ENCODE measurements around the gene CDT1. TPM values are rescaled to one million over a fixed set of nuclear protein-coding genes. Genes with fewer than 3 reads are reported as not detected.

The CDT1 gene
- total and polyA plus RNA-seq, 2 donors from 2014 or later: 0.56 to 1.5 TPM

DNA sequence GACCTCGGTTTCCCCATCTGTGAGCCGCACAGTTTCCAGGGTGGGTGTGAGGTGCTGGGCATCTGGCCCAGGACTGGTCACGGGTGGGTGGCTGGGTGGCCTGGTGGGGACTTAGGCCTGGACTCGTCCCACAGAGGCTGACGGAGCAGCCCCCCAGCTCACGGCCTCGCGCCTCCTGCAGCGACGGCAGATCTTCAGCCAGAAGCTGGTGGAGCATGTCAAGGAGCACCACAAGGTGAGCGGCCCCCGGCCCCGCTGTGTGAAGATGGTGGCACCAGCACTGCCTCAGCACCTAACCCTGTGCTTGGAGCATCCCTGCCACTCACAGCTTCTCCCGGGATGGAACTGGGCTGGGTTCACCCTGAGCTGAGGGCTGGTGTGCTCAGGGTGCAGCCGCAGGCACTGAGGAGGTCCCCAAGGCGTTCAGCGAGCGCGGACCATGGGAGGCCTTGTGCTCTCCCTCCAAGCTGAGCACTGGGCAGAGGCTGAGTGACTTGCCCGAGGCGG is 2.4 kb downstream of the CDT1 start:
- DNase-seq: peak in 1 of 5 donors; percentile 77
- no peak for FAIRE-seq
- H3K4me1 ChIP-seq (ENCODE audit: control insufficient read depth in 2 of 3, insufficient read depth in 2 of 3, low read depth in 1 of 3, low read length in 3 of 3): peaks cover 0 to 16% (median 5%) of the 10 kb centered on the region in 3 donors

DNA sequence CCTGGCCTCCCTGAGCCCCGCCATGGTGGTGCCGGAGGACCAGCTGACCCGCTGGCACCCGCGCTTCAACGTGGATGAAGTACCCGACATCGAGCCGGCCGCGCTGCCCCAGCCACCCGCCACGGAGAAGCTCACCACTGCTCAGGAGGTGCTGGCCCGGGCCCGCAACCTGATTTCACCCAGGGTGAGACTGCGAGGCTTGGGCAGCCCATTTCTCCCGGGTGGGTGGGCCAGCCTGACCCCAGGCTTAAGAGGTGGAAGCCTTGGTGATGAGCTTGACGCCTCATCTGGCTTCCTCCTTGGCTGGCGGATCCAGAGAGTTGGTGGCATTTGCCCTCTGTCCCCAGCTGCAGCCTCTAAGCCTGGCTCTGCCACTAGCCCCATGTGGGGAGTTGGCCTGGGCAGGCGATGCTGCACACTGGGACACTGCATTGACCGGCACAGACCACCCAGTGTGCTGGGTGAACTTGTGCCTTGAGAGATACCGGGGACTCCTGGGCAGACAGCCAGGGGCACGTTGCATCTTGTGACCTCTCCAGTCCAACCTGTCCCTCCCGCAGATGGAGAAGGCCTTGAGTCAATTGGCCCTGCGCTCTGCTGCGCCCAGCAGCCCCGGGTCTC is 3.0 kb downstream of the CDT1 start:
- no peaks in the 10 kb centered on the region for H3K9me3 ChIP-seq (ENCODE audit: control insufficient read depth in 2 of 3, insufficient read depth in 1 of 3, low read length in 3 of 3)
- H3K36me3 ChIP-seq (ENCODE audit: control insufficient read depth in 2 of 3, insufficient read depth in 3 of 3, low read length in 3 of 3): no peaks in the 10 kb centered on the region
- no peak overlapping the region for H3K4me3 ChIP-seq (ENCODE audit: low read length in 3 of 3)
- intact Hi-C loops (cut with DNase I): no loop called here
- FAIRE-seq (no peak), DNase-seq (peak in 1 of 5 donors; percentile 79)
- H3K4me1 ChIP-seq (ENCODE audit: control insufficient read depth in 2 of 3, insufficient read depth in 2 of 3, low read depth in 1 of 3, low read length in 3 of 3): peaks cover 0 to 16% (median 6%) of the 10 kb centered on the region in 3 donors
- no peaks in the 10 kb centered on the region for H3K27me3 ChIP-seq (ENCODE audit: control insufficient read depth, insufficient read depth, low read length)
- no peak overlapping the region for H3K27ac ChIP-seq (ENCODE audit: low read depth in 2 of 2, low read length in 2 of 2)
- TF ChIP-seq, protein P1, sequence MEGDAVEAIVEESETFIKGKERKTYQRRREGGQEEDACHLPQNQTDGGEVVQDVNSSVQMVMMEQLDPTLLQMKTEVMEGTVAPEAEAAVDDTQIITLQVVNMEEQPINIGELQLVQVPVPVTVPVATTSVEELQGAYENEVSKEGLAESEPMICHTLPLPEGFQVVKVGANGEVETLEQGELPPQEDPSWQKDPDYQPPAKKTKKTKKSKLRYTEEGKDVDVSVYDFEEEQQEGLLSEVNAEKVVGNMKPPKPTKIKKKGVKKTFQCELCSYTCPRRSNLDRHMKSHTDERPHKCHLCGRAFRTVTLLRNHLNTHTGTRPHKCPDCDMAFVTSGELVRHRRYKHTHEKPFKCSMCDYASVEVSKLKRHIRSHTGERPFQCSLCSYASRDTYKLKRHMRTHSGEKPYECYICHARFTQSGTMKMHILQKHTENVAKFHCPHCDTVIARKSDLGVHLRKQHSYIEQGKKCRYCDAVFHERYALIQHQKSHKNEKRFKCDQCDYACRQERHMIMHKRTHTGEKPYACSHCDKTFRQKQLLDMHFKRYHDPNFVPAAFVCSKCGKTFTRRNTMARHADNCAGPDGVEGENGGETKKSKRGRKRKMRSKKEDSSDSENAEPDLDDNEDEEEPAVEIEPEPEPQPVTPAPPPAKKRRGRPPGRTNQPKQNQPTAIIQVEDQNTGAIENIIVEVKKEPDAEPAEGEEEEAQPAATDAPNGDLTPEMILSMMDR (IDR thresholded peaks at IDR 0.05; ENCODE audit: borderline replicate concordance, extremely low read depth, insufficient read depth): no peak
- H3K9ac ChIP-seq (ENCODE audit: low read length in 3 of 3): no peak overlapping the region

More for the DNA sequence above, 2.4 kb downstream of the CDT1 start:
- intact Hi-C loops (cut with DNase I): no loop called here
- TF ChIP-seq, protein P1 (IDR thresholded peaks at IDR 0.05; ENCODE audit: borderline replicate concordance, extremely low read depth, insufficient read depth): no peak
- no peaks in the 10 kb centered on the region for H3K36me3 ChIP-seq (ENCODE audit: control insufficient read depth in 2 of 3, insufficient read depth in 3 of 3, low read length in 3 of 3)
- no peak overlapping the region for H3K4me3 ChIP-seq (ENCODE audit: low read length in 3 of 3)
- H3K9ac ChIP-seq (ENCODE audit: low read length in 3 of 3): no peak overlapping the region
- H3K9me3 ChIP-seq (ENCODE audit: control insufficient read depth in 2 of 3, insufficient read depth in 1 of 3, low read length in 3 of 3): no peaks in the 10 kb centered on the region
- no peaks in the 10 kb centered on the region for H3K27me3 ChIP-seq (ENCODE audit: control insufficient read depth, insufficient read depth, low read length)
- no peak overlapping the region for H3K27ac ChIP-seq (ENCODE audit: low read depth in 2 of 2, low read length in 2 of 2)

DNA sequence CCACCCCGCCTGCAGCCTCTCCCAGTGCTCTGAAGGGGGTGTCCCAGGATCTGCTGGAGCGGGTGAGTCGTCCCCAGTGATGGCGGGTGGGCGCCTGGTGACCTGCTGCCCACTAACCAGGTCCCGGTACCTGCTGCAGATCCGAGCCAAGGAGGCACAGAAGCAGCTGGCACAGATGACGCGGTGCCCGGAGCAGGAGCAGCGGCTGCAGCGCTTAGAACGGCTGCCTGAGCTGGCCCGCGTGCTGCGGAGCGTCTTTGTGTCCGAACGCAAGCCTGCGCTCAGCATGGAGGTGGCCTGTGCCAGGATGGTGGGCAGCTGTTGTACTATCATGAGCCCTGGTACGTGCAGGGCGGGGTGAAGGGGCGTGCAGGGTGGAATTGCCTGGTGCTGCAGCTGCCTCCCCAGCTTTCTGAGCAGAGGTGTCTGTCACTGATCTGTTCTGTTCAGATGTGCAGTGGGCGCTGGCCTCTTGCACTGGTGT is 3.6 kb downstream of the CDT1 start:
- Histone ChIP-seq H3K9me3 (ENCODE audit: control insufficient read depth in 2 of 3, insufficient read depth in 1 of 3, low read length in 3 of 3) (no peaks in the 10 kb centered on the region), H3K27me3 (ENCODE audit: control insufficient read depth, insufficient read depth, low read length) (no peaks in the 10 kb centered on the region), H3K9ac (ENCODE audit: low read length in 3 of 3) (no peak overlapping the region), H3K36me3 (ENCODE audit: control insufficient read depth in 2 of 3, insufficient read depth in 3 of 3, low read length in 3 of 3) (no peaks in the 10 kb centered on the region), H3K4me1 (ENCODE audit: control insufficient read depth in 2 of 3, insufficient read depth in 2 of 3, low read depth in 1 of 3, low read length in 3 of 3) (peaks cover 0 to 16% (median 6%) of the 10 kb centered on the region in 3 donors), H3K4me3 (ENCODE audit: low read length in 3 of 3) (no peak overlapping the region), H3K27ac (ENCODE audit: low read depth in 2 of 2, low read length in 2 of 2) (no peak overlapping the region)
- DNase-seq (peak in 1 of 5 donors; percentile 74), FAIRE-seq (no peak)
- intact Hi-C loops (cut with DNase I): no loop called here
- TF ChIP-seq, protein P1 (IDR thresholded peaks at IDR 0.05; ENCODE audit: borderline replicate concordance, extremely low read depth, insufficient read depth): no peak
